HG03159 (cell line): ENCODE data around the gene SDCCAG8.

Source experiments
- ATAC-seq: cut with Tn5 transposase; IDR thresholded peaks from one replicate; pipeline ENCODE4 v1.9.1; 2021; ENCODE audit warnings: mild to moderate bottlenecking, moderate library complexity; ENCODE audit not compliant: unreplicated experiment

The SDCCAG8 gene

GRCh38 chr1:243415663-243416408 lies 160.0 kb downstream of the SDCCAG8 start:
- ATAC-seq, result no peak

GRCh38 chr1:243416495-243416894 lies 160.7 kb downstream of the SDCCAG8 start:
- ATAC-seq, result no peak

GRCh38 chr1:243420016-243420945 lies 164.4 kb downstream of the SDCCAG8 start:
- no peak for ATAC-seq

- no peak for ATAC-seq
Observed at GRCh38 chr1:243420946-243421685, 165.3 kb downstream of the SDCCAG8 start.

GRCh38 chr1:243421784-243422183 lies 165.9 kb downstream of the SDCCAG8 start:
- ATAC-seq, result peak; percentile 64

- ATAC-seq, result no peak
Observed at GRCh38 chr1:243422362-243422761, 166.5 kb downstream of the SDCCAG8 start.

- ATAC-seq, result no peak
Observed at GRCh38 chr1:243428084-243428483, 172.2 kb downstream of the SDCCAG8 start.

GRCh38 chr1:243428617-243429342 lies 172.9 kb downstream of the SDCCAG8 start:
- no peak for ATAC-seq

GRCh38 chr1:243431591-243431990 lies 175.8 kb downstream of the SDCCAG8 start:
- no peak for ATAC-seq

GRCh38 chr1:243432136-243432535 lies 176.3 kb downstream of the SDCCAG8 start:
- no peak for ATAC-seq

- no peak for ATAC-seq
Observed at GRCh38 chr1:243433737-243434370, 178.0 kb downstream of the SDCCAG8 start.

- no peak for ATAC-seq
Observed at GRCh38 chr1:243434594-243434993, 178.8 kb downstream of the SDCCAG8 start.

- ATAC-seq, result no peak
Observed at GRCh38 chr1:243435836-243436235, 180.0 kb downstream of the SDCCAG8 start.

GRCh38 chr1:243438146-243438545 lies 182.3 kb downstream of the SDCCAG8 start:
- ATAC-seq, result no peak

- no peak for ATAC-seq
Observed at GRCh38 chr1:243438815-243439214, 183.0 kb downstream of the SDCCAG8 start.

GRCh38 chr1:243440406-243440805 lies 184.6 kb downstream of the SDCCAG8 start:
- ATAC-seq, result no peak

- ATAC-seq, result no peak
Observed at GRCh38 chr1:243441601-243442000, 185.8 kb downstream of the SDCCAG8 start.

GRCh38 chr1:243443557-243443956 lies 187.7 kb downstream of the SDCCAG8 start:
- no peak for ATAC-seq

GRCh38 chr1:243447347-243447746 lies 191.5 kb downstream of the SDCCAG8 start:
- no peak for ATAC-seq

- no peak for ATAC-seq
Observed at GRCh38 chr1:243447844-243448243, 192.0 kb downstream of the SDCCAG8 start.
